ENCODE measurements around the gene CLDN4. TPM values are rescaled to one million over a fixed set of nuclear protein-coding genes. Genes with fewer than 3 reads are reported as not detected.

The CLDN4 gene
- total RNA-seq, 1 experiment from 2014 or later, result 15.6 TPM

- H3K4me3 Mint-ChIP-seq, result no peak overlapping the region
- no peak overlapping the region for H2BK120ac ChIP-seq (ENCODE audit: low read depth, low read length, poor library complexity, severe bottlenecking)
- H3K27ac Mint-ChIP-seq, result no peak overlapping the region
- H3K4me1 ChIP-seq (ENCODE audit: insufficient read depth, low read length), result no peaks in the 10 kb centered on the region
- H2BK15ac ChIP-seq (ENCODE audit: low read depth, low read length), result no peak overlapping the region
- no peak overlapping the region for H3K4me2 ChIP-seq (ENCODE audit: insufficient read depth, insufficient read length, low read length)
- H3K56ac ChIP-seq (ENCODE audit: insufficient read length, low read depth, low read length), result no peak overlapping the region
- no peak overlapping the region for H2BK12ac ChIP-seq (ENCODE audit: insufficient read length, low read depth, low read length)
- H3K27me3 ChIP-seq (ENCODE audit: insufficient read depth, low read length), result no peaks in the 10 kb centered on the region
- H2AK5ac ChIP-seq (ENCODE audit: insufficient read length, low read length), result no peak overlapping the region
- H3T11ph ChIP-seq (ENCODE audit: low read length), result no peak overlapping the region
- peaks cover 10% of the 10 kb centered on the region for H3K27me3 Mint-ChIP-seq (ENCODE audit: low read depth)
- H3K4ac ChIP-seq (ENCODE audit: low read depth, low read length), result no peak overlapping the region
- peaks cover 0 to 3% of the 10 kb centered on the region in 2 experiments; a peak in 1 of 5 replicates for H3K9me3 Mint-ChIP-seq
- no peak overlapping the region for H3K23ac ChIP-seq (ENCODE audit: insufficient read length, low read depth, low read length)
- no peak overlapping the region for H2BK20ac ChIP-seq (ENCODE audit: low read depth, low read length, poor library complexity, severe bottlenecking)
- DNase-seq, result no peak
- H3K27ac ChIP-seq (ENCODE audit: insufficient read length, low read depth, low read length), result no peak overlapping the region
- H2AFZ ChIP-seq (ENCODE audit: low read length), result no peak overlapping the region
- H3K23me2 ChIP-seq (ENCODE audit: insufficient read length, low read depth, low read length, poor library complexity, severe bottlenecking), result no peaks in the 10 kb centered on the region
- no peaks in the 10 kb centered on the region; a peak in 1 of 7 replicates for H3K36me3 Mint-ChIP-seq (ENCODE audit: insufficient read depth in 1 of 3, low read depth in 3 of 3)
- TF ChIP-seq CTCF (conservative IDR thresholded peaks at IDR 0.05), result no peak
- H3K18ac ChIP-seq (ENCODE audit: insufficient read length, low read depth, low read length), result no peak overlapping the region
- no peak overlapping the region for H2BK5ac ChIP-seq (ENCODE audit: insufficient read length, low read length)
- peaks cover 4 to 9% of the 10 kb centered on the region in 2 experiments; a peak in 3 of 4 replicates for H3K4me1 Mint-ChIP-seq
- no peak overlapping the region for H3K9ac ChIP-seq (ENCODE audit: extremely low read depth, insufficient read length, low read length)
- no peak overlapping the region for H3K14ac ChIP-seq (ENCODE audit: insufficient read depth, low read length)
- no peak overlapping the region for H4K91ac ChIP-seq (ENCODE audit: insufficient read length, low read depth, low read length)
- H3K79me2 ChIP-seq (ENCODE audit: insufficient read depth, low read length), result no peaks in the 10 kb centered on the region
- H4K8ac ChIP-seq (replicated peaks; ENCODE audit: insufficient read length, low read depth, low read length), result no peak overlapping the region
- no peaks in the 10 kb centered on the region for H3K79me1 ChIP-seq (ENCODE audit: insufficient read depth, low read depth, low read length, poor library complexity, severe bottlenecking)
- H4K5ac ChIP-seq (ENCODE audit: insufficient read length, low read depth, low read length), result no peak overlapping the region
- H3K9me3 ChIP-seq (ENCODE audit: control insufficient read depth, low read depth, low read length), result no peaks in the 10 kb centered on the region
- H4K20me1 ChIP-seq (ENCODE audit: control insufficient read depth, insufficient read depth, insufficient read length), result no peaks in the 10 kb centered on the region
- no CpG with 5 or more reads among the region's 6 CpGs for WGBS (ENCODE audit: extremely low coverage, insufficient read length, low lambda C conversion rate)
These were observed 13.7 kb upstream of the CLDN4 start for GRCh38 chr7:73817121-73817520.
